Calu3 (cell line): ENCODE results near the gene CLK2. TPM values are rescaled to one million over a fixed set of nuclear protein-coding genes. Genes with fewer than 3 reads are reported as not detected.
"Not testable (repeated sequence)": the region's sequence is repeated elsewhere in the genome, so short reads cannot be mapped to it uniquely, and the experiment has no call there.

ENCODE experiments used
- BruUV-seq: library from RNA; stranded (reverse); fragments of 400-500 nt; replicated peaks from 2 replicates; lab custom pipeline; 2021; lab: Mats Ljungman, UMichigan
- CTCF ChIA-PET: fragments of 300-600 bp; sonication (Branson Sonifier 250); formaldehyde crosslinking; loops from one replicate; lab custom pipeline; 2022; ENCODE audit warnings: antibody characterized with exemption; lab: Charles Lee
- DNase-seq: peaks from one replicate; pipeline ENCODE4 v3.0.0; 2022
- H3K27ac Mint-ChIP-seq: one replicate; pipeline ENCODE4 v1.8.0; 2022; ENCODE audit warnings: mixed read lengths; ENCODE audit not compliant: unreplicated experiment
- H3K27me3 Mint-ChIP-seq: one replicate; pipeline ENCODE4 v1.8.0; 2022; ENCODE audit warnings: mixed read lengths; ENCODE audit not compliant: unreplicated experiment
- H3K36me3 Mint-ChIP-seq: one replicate; pipeline ENCODE4 v1.8.0; 2022; ENCODE audit warnings: mild to moderate bottlenecking, moderate library complexity, mixed read lengths; ENCODE audit not compliant: insufficient read depth, unreplicated experiment
- H3K4me1 Mint-ChIP-seq: one replicate; pipeline ENCODE4 v1.8.0; 2022; ENCODE audit warnings: mild to moderate bottlenecking, low read depth, mixed read lengths; ENCODE audit not compliant: unreplicated experiment
- H3K4me3 Mint-ChIP-seq: one replicate; pipeline ENCODE4 v1.8.0; 2022; ENCODE audit warnings: mild to moderate bottlenecking, low read depth, moderate library complexity, mixed read lengths; ENCODE audit not compliant: unreplicated experiment
- H3K9me3 Mint-ChIP-seq: one replicate; pipeline ENCODE4 v1.8.0; 2022; ENCODE audit warnings: low read depth, mixed read lengths; ENCODE audit not compliant: unreplicated experiment
- intact Hi-C: fragments of 100-400 bp; cut with micrococcal nuclease; formaldehyde crosslinking; loops from one replicate; pipeline ENCODE4 v1.10.0; 2022; ENCODE audit not compliant: unreplicated experiment
- total RNA-seq: library from RNA; stranded (reverse); gene quantifications from 2 replicates; pipeline ENCODE4 v1.2.3, GENCODE V29; 2022
- TF ChIP-seq, protein P1 (sequence below): fragments of 200-600 bp; IDR thresholded peaks from one replicate; pipeline ENCODE4 v1.8.0; 2022; ENCODE audit warnings: antibody characterized with exemption; ENCODE audit not compliant: unreplicated experiment

The CLK2 gene
- total RNA-seq, 1 experiment from 2014 or later = 78.5 TPM

- CTCF ChIA-PET = interaction anchor here (0.6 kb wide), 1 partner anchor 18 kb away, joined by 4 read pairs; no protein-coding TSS in a partner anchor
Observed at GRCh38 chr1:155293086-155293749, 19.9 kb upstream of the CLK2 start.

GRCh38 chr1:155291006-155291405 lies 17.7 kb upstream of the CLK2 start:
- CTCF ChIA-PET, H3K4me3 Mint-ChIP-seq, DNase-seq, H3K4me1 Mint-ChIP-seq, H3K27ac Mint-ChIP-seq, H3K36me3 Mint-ChIP-seq, BruUV-seq, H3K9me3 Mint-ChIP-seq, intact Hi-C loops: not testable (repeated sequence)
- H3K27me3 Mint-ChIP-seq = peaks cover 19% of the 10 kb centered on the region

More at GRCh38 chr1:155293086-155293749, 19.9 kb upstream of the CLK2 start:
- H3K27me3 Mint-ChIP-seq = peaks cover 41% of the 10 kb centered on the region
- H3K4me1 Mint-ChIP-seq = no peaks in the 10 kb centered on the region
- DNase-seq = no peak
- H3K9me3 Mint-ChIP-seq = no peaks in the 10 kb centered on the region
- BruUV-seq = no TSS peak
- H3K4me3 Mint-ChIP-seq = no peak overlapping the region
- intact Hi-C loops = no loop called here
- no peak overlapping the region for H3K27ac Mint-ChIP-seq
- TF ChIP-seq, protein P1, sequence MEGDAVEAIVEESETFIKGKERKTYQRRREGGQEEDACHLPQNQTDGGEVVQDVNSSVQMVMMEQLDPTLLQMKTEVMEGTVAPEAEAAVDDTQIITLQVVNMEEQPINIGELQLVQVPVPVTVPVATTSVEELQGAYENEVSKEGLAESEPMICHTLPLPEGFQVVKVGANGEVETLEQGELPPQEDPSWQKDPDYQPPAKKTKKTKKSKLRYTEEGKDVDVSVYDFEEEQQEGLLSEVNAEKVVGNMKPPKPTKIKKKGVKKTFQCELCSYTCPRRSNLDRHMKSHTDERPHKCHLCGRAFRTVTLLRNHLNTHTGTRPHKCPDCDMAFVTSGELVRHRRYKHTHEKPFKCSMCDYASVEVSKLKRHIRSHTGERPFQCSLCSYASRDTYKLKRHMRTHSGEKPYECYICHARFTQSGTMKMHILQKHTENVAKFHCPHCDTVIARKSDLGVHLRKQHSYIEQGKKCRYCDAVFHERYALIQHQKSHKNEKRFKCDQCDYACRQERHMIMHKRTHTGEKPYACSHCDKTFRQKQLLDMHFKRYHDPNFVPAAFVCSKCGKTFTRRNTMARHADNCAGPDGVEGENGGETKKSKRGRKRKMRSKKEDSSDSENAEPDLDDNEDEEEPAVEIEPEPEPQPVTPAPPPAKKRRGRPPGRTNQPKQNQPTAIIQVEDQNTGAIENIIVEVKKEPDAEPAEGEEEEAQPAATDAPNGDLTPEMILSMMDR = no peak
- H3K36me3 Mint-ChIP-seq = no peaks in the 10 kb centered on the region

GRCh38 chr1:155287987-155288543 lies 14.8 kb upstream of the CLK2 start:
- CTCF ChIA-PET = interaction anchor here (0.7 kb wide), 1 partner anchor 703 kb away, joined by 8 read pairs; no protein-coding TSS in a partner anchor
- TF ChIP-seq, protein P1 = no peak
- no peak overlapping the region for H3K4me3 Mint-ChIP-seq
- intact Hi-C loops = no loop called here
- no peaks in the 10 kb centered on the region for H3K4me1 Mint-ChIP-seq
- H3K27ac Mint-ChIP-seq = no peak overlapping the region
- no peaks in the 10 kb centered on the region for H3K27me3 Mint-ChIP-seq
- no TSS peak for BruUV-seq
- no peaks in the 10 kb centered on the region for H3K9me3 Mint-ChIP-seq
- H3K36me3 Mint-ChIP-seq = peaks cover 8% of the 10 kb centered on the region
- no peak for DNase-seq

GRCh38 chr1:155286544-155286943 lies 13.2 kb upstream of the CLK2 start:
- intact Hi-C loops = no loop called here
- CTCF ChIA-PET = no interaction called here
- no peak overlapping the region for H3K27ac Mint-ChIP-seq
- BruUV-seq = no TSS peak
- no peaks in the 10 kb centered on the region for H3K4me1 Mint-ChIP-seq
- H3K27me3 Mint-ChIP-seq = no peaks in the 10 kb centered on the region
- H3K9me3 Mint-ChIP-seq = no peaks in the 10 kb centered on the region
- H3K36me3 Mint-ChIP-seq = peaks cover 13% of the 10 kb centered on the region
- no peak for DNase-seq
- no peak overlapping the region for H3K4me3 Mint-ChIP-seq
- TF ChIP-seq, protein P1 = no peak

DNA sequence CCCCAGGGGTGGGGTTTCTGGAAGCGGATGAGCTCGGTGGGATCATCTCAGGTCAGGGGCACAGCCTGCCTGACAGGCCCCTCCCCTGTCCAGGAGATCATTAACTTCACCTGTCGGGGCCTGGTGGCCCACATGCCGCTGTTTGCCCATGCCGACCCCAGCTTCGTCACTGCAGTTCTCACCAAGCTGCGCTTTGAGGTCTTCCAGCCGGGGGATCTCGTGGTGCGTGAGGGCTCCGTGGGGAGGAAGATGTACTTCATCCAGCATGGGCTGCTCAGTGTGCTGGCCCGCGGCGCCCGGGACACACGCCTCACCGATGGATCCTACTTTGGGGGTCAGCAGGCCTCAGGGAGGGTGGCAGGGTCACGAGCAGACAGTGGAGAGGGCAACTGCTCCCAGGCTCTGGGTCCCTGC lies 12.3 kb upstream of the CLK2 start:
- Mint-ChIP-seq H3K27me3 (no peaks in the 10 kb centered on the region), H3K9me3 (no peaks in the 10 kb centered on the region), H3K36me3 (peaks cover 13% of the 10 kb centered on the region), H3K4me3 (no peak overlapping the region), H3K4me1 (no peaks in the 10 kb centered on the region), H3K27ac (no peak overlapping the region)
- DNase-seq = no peak
- CTCF ChIA-PET = no interaction called here
- intact Hi-C loops = no loop called here
- TF ChIP-seq, protein P1 = no peak
- no TSS peak for BruUV-seq
